ENCODE data around the gene RBM7.

DNA sequence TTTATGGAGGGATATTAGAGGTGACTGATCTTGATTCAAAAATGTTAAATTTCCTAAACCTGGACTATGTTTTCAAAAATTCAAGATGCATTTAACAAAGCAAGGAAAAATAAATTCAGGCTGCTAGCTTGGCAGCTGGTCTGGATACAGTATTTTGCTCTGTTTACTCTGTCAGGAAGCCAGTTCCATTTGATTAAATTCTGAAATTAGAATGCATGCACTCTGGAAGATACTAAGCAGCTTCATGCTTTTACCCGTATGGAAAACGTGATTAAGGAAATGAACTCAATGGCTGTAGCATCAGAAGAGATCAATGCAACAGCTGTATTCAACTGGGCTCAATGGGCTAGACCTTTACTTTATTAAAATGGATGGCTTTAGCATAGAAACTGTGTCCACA lies 14.3 kb upstream of the RBM7 start:
- TF ChIP-seq POLR2A (IDR thresholded peaks at IDR 0.05) (no peak), CTCF (IDR thresholded peaks at IDR 0.05) (no peak)

All from thyroid gland (tissue), 4 donors.